DMS53 treated with DMSO at 0.1 percent for 48 hours (cell line): ENCODE results near the gene SEC24D.

Source experiments
- DNase-seq: peaks from one replicate; lab custom pipeline; 2025; ENCODE audit not compliant: unreplicated experiment; lab: John Stamatoyannopoulos, UW

SEC24D gene

DNA sequence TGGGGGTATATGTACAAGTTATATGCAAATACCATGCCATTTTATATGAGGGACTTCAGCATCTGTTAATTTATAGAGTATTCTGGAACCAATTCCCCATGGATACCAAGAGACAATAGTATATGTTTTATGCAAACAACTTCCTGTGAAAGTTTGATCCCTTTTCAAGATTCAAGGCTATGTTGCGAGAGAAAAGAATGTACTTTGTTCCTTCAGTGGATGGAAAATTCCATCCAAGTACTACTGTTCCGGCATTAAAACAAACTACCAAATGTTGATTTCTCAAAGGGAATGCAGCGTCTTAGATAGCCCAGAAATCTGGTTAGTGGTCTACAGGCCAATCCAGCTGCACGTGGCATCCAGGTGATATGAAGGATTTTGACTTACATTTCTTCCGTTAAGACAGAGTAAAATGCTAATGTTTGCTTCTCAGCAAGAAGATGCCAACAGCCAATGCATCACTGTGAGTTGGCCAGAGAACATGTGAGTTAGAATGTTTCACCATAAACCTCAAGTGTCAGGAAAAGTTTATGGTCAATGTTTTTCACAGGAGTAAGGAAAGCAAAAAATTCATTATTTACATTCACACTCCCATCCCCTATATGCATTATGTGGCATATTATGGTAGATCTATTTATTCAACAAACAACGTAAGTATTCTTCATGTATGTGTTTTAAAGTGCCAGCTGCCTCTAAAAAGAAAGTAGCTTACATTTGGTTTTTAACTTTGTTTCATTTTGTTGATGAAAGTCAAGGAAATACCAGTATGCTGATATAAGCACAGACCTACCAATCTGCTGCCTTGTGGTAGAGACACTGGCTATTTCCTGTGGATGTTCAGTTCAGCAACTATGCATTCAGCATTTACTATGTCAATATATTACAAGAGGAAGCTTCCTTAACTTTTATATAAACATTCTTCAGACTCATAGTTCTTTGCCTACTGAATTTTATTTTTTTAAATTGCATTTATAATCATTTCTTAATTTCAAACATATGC, 106.3 kb downstream of the SEC24D start:
- DNase-seq: no peak

- no peak for DNase-seq
Observed at GRCh38 chr4:118727360-118727759, 108.6 kb downstream of the SEC24D start.

- no peak for DNase-seq
Observed at GRCh38 chr4:118723369-118723768, 112.6 kb downstream of the SEC24D start.

GRCh38 chr4:118721752-118722151, 114.2 kb downstream of the SEC24D start:
- DNase-seq: no peak

DNA sequence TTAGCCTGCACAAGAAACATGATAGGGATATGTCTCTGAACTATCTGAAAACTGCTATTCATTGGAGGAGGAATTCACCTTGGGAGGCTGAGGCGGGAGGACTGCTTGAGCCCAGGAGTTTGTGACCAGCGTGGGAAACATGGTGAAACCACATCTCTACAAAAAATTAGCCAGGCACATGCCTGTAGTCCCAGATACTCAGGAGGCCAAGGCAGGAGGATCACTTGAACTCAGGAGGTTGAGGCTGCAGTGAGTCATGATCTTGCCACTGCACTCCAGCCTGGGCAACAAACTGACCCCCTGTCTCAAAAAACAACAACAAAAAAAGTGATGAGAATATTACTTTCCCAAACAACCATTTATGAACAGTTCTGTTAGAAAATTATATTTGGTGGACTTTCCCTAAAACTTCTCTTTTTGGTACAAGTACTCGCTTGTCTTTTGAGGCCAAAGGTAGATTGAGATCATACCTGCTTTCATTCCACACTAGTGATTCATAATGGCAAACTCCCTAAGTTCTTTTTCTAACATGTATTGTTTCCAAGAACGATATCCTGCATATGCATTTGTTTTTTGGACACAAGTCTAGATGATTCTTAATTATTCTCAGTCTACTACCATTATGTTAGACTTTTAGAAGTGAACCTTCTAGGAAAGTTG, 117.3 kb downstream of the SEC24D start:
- no peak for DNase-seq

DNA sequence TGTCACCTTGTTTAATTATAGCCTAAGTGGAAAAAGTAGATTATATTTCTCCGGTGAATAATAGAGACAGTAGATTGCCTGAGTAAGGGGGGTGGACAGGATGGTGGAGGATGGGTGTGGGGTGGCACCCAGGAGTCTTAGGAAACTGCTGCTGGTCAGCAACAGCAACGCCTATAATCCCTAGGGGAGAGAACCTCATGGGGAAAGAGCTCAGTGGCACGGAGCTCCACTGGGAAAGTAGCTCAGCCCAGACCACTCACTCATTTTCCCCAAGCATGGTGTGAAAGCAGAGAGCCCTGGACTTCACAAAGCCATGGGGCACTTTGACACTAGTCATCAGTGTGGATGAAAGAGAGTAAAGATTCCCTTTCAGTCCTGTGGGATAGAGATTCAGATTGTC, 119.6 kb downstream of the SEC24D start:
- DNase-seq: no peak

DNA sequence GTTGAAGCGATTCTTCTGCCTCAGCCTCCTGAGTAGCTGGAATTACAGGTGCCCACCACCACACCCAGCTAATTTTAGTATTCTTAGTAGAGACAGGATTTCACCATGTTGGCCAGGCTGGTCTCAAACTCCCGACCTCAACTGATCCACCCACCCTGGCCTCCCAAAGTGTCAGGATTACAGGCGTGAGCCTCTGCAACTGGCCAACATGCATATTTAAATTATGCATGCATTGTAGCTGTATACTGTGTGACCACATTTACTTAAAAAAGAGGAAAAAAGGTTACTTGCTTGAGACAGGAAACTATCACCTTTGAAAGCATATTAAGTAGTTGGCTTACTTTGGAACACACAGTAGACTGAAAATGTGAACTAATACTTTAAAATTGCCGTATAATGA, 121.2 kb downstream of the SEC24D start:
- DNase-seq: no peak

DNA sequence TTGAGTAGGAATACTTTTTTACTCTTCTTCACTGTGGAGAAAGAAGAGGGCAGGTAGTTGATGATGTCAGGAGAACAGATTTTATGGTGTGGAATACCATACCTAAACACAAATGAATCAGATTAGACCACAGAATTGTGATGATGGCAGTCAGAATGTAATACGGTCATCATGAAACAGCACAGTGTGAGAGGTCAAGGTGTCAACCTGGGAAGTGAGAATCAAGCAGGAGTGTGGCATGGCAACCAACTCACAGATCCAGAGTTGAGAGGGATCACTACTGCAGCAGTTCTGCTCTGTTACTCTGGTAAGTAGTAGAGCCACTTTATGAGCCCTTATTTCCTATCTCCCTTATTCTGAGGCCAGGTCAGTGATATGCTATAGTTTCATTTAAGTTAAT, 123.1 kb downstream of the SEC24D start:
- no peak for DNase-seq

DNA sequence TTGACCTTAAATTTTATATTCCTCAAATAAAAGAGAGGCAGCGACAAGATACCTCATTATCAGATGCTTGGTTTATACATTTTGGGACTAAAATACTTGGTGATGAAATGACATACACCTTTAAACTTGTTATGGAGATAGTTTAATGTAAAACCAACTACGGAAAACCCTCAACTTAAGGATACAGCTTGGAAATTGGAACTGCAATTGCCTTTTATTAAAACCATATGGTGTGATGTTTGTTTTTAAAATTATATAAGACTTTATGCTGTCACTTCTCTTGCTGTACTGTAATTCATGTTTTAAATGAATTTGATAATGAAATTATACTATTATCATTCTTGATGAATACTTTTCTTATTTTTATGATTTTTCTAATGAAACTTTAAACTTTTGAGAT, 124.9 kb downstream of the SEC24D start:
- DNase-seq: no peak

DNA sequence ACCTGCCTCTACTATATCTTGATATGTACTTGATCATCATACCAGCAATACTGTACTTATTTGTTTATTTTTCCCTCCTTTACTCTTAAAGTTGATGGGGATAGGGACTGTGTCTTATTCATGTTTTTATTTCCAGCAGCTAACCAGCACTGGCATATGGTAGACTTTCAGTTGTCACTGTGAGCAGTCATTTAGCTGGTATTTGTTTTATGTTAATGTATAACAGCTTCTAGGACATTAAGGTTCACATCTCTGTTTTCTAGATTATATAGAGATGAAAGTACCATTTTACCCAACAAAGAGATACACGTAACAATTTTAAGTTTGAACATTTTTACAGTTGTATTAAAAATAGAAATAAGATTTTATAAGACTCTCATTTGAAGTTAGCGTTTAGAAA, 132.8 kb downstream of the SEC24D start:
- no peak for DNase-seq

DNA sequence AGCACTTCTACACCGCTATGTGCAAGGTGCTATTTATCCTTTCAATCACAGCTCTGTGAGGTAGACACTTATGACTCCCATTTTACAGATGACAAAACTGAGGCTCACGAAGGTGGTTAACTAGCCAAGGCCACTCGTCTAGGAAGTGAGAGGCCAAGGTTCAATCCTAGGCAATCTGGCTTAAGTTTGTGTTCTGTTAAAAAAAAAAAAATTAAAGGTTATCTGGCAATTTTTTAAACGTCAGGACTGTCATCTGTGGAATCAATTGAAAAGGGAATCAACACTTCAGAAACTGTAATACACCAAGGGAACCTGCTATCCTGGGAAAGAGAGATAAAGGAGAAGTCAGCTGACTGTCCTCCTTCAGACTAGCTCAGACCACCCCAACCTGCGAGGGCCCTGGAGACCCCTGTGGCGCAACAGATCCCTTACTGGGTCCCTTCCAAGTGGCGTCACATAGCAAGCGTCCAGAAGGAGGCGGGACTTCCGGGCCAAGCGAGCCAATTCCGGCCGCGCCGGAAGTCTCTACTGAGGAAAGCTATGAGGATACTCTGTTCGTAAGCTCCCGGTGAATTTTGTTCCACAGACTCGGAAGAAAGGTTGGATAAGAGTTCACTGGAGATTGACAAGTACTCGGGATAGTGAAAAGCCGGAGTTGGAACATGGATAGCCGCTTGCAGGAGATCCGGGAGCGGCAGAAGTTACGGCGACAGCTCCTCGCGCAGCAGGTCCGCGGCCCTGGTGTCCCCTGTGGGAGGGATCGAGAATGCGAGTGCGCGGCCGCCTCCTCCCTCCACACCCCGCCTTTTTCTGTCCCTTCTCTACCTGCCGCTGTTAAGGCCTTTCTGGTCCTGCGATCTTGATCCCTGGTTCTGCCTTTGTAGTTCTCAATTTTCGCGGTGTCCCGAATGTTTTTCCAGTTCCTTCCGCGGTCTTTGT, 150.8 kb downstream of the SEC24D start, which contains the start of gene METTL14:
Gene METTL14 (plus strand): TSS at position 520 of the 939 bp plus-strand sequence. CDS start 143 bp downstream, at position 663.
- peak; percentile 69 for DNase-seq

GRCh38 chr4:118683513-118683912, 152.4 kb downstream of the SEC24D start:
- peak; percentile 26 for DNase-seq

DNA sequence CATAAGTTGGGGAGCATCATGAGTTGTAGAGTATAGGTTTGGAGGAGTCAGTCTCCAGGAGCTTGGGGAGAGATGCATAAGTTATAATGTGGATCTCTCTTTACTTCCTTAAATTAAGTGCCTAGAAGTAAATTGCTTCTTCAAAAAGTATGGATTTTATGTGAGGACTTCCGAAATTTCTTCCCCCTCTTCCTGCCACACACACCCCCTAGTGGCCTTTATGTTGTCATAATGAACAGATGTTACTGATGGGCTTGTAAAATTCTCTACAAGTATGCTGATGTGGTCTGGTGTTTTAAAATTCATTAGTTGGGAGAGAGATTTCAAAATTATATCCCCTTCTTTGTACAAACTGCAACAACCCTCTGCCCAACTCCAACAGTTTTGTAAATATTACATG, 153.0 kb downstream of the SEC24D start:
- DNase-seq: peak; percentile 2

DNA sequence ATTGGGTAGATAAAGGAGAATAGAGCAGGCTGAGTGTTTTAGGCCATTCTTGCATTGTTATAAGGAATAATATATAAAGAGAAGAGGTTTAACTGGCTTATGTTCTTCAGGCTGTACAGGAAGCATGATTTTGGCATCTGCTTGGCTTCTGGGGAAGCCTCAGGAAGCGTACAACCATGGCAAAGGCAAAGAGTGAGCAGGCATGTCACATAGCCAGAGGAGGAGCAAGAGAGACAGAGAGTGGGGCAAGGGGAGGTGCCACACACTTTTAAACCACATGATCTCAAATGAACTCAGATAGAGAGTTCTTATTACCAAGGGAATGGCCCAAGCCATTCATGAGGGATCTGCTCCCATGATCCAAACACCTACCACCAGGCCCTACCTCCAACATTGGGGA, 155.1 kb downstream of the SEC24D start:
- DNase-seq: no peak

GRCh38 chr4:118676128-118676527, 159.8 kb downstream of the SEC24D start:
- DNase-seq: no peak
